ENCODE data around the gene CDON. TPM values are rescaled to one million over a fixed set of nuclear protein-coding genes. Genes with fewer than 3 reads are reported as not detected.

CDON gene
- 10 to 100 TPM; 16.1 to 80.8 (median 26.8) TPM for total RNA-seq
- 1 to 10 TPM in 1 of 3 donors, under 1 TPM in 2; 0.31 to 1.0 (median 0.44) TPM for polyA plus RNA-seq
- long read RNA-seq, donor 1: 0 reads
- long read RNA-seq, donor 2: 0 reads
- long read RNA-seq, donor 3: 0 reads
- long read RNA-seq, donor 4: 0 reads
- long read RNA-seq, donor 5: 0 reads
- long read RNA-seq, donor 6: 0 reads
- long read RNA-seq, donor 7: 0 reads
- long read RNA-seq, donor 8, partial matches to known transcripts: 0 of 1 reads
- long read RNA-seq, donor 8, other reads (novel, unspliced or antisense): 0 of 1 reads
- long read RNA-seq, donor 9: 0 reads
- long read RNA-seq, donor 10: 0 reads

- intact Hi-C loops (cut with DNase I; ENCODE audit: low total_unique reads): loop anchor here (10.0 kb wide), 2 partner anchors 72 to 132 kb away; no protein-coding TSS in a partner anchor
Observed at GRCh38 chr11:126062679-126063506, at the start of gene CDON. Gene CDON (minus strand): TSS chr11:126062866. CDS start chr11:126023476, 39,390 bp downstream.

GRCh38 chr11:126111458-126112116, 48.9 kb upstream of the CDON start:
- Histone ChIP-seq H3K36me3 (no peaks in the 10 kb centered on the region), H3K4me3 (no peak overlapping the region), H3K27ac (peak overlapping the region; percentile 49 to 92 (median 91)), H3K4me1 (peaks cover 49 to 69% (median 59%) of the 10 kb centered on the region in 4 donors), H3K9me3 (no peaks in the 10 kb centered on the region), H3K27me3 (no peaks in the 10 kb centered on the region)
- DNase-seq: peak in 1 of 2 donors; percentile 89
- TF ChIP-seq CTCF (IDR thresholded peaks at IDR 0.05): no peak
- peak in 2 of 3 donors; percentile 50 to 51 for TF ChIP-seq POLR2AphosphoS5 (IDR thresholded peaks at IDR 0.05)
- intact Hi-C loops (cut with DNase I; ENCODE audit: low total_unique reads): no loop called here
- WGBS, 5 donors: 52 to 71% (median 56%) methylated on average over 7 to 8 of the region's 8 CpGs

More at GRCh38 chr11:126062679-126063506, at the start of gene CDON:
- peak within 1 kb of the TSS; percentile 78 to 87 (median 80) for H3K27ac ChIP-seq
- H3K27me3 ChIP-seq: peaks cover 0 to 24% (median 4%) of the 10 kb centered on the region in 3 donors
- no peaks in the 10 kb centered on the region for H3K9me3 ChIP-seq
- H3K4me1 ChIP-seq: peaks cover 0 to 32% (median 18%) of the 10 kb centered on the region in 4 donors
- no peaks in the 10 kb centered on the region for H3K36me3 ChIP-seq
- H3K4me3 ChIP-seq: peak within 1 kb of the TSS; percentile 75 to 93 (median 78)
- 0 to 1% (median 0%) methylated on average over 34 to 80 of the region's 82 CpGs for whole genome bisulfite sequencing, 5 donors
- peak; percentile 44 to 85 (median 51) for TF ChIP-seq POLR2AphosphoS5 (IDR thresholded peaks at IDR 0.05)
- no peak for TF ChIP-seq EP300 (IDR thresholded peaks at IDR 0.05)
- peak in 2 of 7 experiments; percentile 31 to 32 for TF ChIP-seq CTCF (IDR thresholded peaks at IDR 0.05)
- DNase-seq: peak; percentile 95 to 98

GRCh38 chr11:126109941-126110731, 47.5 kb upstream of the CDON start:
- H3K9me3 ChIP-seq: no peaks in the 10 kb centered on the region
- no peaks in the 10 kb centered on the region for H3K36me3 ChIP-seq
- H3K4me1 ChIP-seq: peaks cover 34 to 54% (median 45%) of the 10 kb centered on the region in 4 donors
- intact Hi-C loops (cut with DNase I; ENCODE audit: low total_unique reads): no loop called here
- no peak for DNase-seq
- H3K4me3 ChIP-seq: no peak overlapping the region
- no peak for TF ChIP-seq POLR2A (IDR thresholded peaks at IDR 0.05)
- H3K27me3 ChIP-seq: no peaks in the 10 kb centered on the region
- H3K27ac ChIP-seq: peak overlapping the region in 2 of 5 donors; percentile 91
- WGBS, 5 donors: 61 to 81% (median 70%) methylated on average over 9 to 10 of the region's 10 CpGs

- H3K27me3 ChIP-seq: no peaks in the 10 kb centered on the region
- no peak for DNase-seq
- WGBS, 5 donors: 74 to 84% (median 81%) methylated on average over 16 to 17 of the region's 17 CpGs
- intact Hi-C loops (cut with DNase I; ENCODE audit: low total_unique reads): no loop called here
- H3K9me3 ChIP-seq: no peaks in the 10 kb centered on the region
- no peaks in the 10 kb centered on the region for H3K36me3 ChIP-seq
- peaks cover 18 to 39% (median 28%) of the 10 kb centered on the region in 4 donors for H3K4me1 ChIP-seq
- H3K4me3 ChIP-seq: no peak overlapping the region
- H3K27ac ChIP-seq: no peak overlapping the region
- TF ChIP-seq CTCF (IDR thresholded peaks at IDR 0.05) (no peak), POLR2AphosphoS5 (IDR thresholded peaks at IDR 0.05) (no peak), POLR2A (IDR thresholded peaks at IDR 0.05) (no peak), EP300 (IDR thresholded peaks at IDR 0.05) (no peak)
Observed at GRCh38 chr11:126106594-126107328, 44.1 kb upstream of the CDON start.
